Osteocyte (in vitro differentiated cells): Measurements from ENCODE around the gene SARM1. TPM values are rescaled to one million over a fixed set of nuclear protein-coding genes. Genes with fewer than 3 reads are reported as not detected.

Experiments
- DNase-seq: peaks from one replicate; pipeline ENCODE4 v3.0.0; 2021; ENCODE audit warnings: mixed read lengths; ENCODE audit not compliant: unreplicated experiment; ENCODE audit errors: extremely low spot score
- H3K27ac Mint-ChIP-seq: one replicate; pipeline ENCODE4 v1.8.0; 2021; ENCODE audit warnings: mild to moderate bottlenecking, mixed read lengths; ENCODE audit not compliant: unreplicated experiment
- H3K27me3 Mint-ChIP-seq: one replicate; pipeline ENCODE4 v1.8.0; 2021; ENCODE audit warnings: mixed read lengths; ENCODE audit not compliant: unreplicated experiment
- H3K36me3 Mint-ChIP-seq: one replicate; pipeline ENCODE4 v1.8.0; 2021; ENCODE audit warnings: mixed read lengths; ENCODE audit not compliant: unreplicated experiment
- H3K4me1 Mint-ChIP-seq: one replicate; pipeline ENCODE4 v1.8.0; 2021; ENCODE audit warnings: mixed read lengths; ENCODE audit not compliant: unreplicated experiment
- H3K4me3 Mint-ChIP-seq: one replicate; pipeline ENCODE4 v1.8.0; 2021; ENCODE audit warnings: mild to moderate bottlenecking, moderate library complexity, mixed read lengths; ENCODE audit not compliant: unreplicated experiment
- H3K9me3 Mint-ChIP-seq: one replicate; pipeline ENCODE4 v1.8.0; 2021; ENCODE audit warnings: mixed read lengths; ENCODE audit not compliant: unreplicated experiment
- total RNA-seq: library from RNA; stranded (reverse); gene quantifications from 2 replicates; pipeline ENCODE4 v1.2.1, GENCODE V29; 2021
- TF ChIP-seq, protein P1 (sequence below): fragments of 200-600 bp; sonication (generic); IDR thresholded peaks from 2 replicates; pipeline ENCODE4 v1.5.0; 2021; ENCODE audit warnings: antibody characterized with exemption, mild to moderate bottlenecking, moderate library complexity

The SARM1 gene
- total RNA-seq, 1 donor from 2014 or later, result 27.8 TPM

DNA sequence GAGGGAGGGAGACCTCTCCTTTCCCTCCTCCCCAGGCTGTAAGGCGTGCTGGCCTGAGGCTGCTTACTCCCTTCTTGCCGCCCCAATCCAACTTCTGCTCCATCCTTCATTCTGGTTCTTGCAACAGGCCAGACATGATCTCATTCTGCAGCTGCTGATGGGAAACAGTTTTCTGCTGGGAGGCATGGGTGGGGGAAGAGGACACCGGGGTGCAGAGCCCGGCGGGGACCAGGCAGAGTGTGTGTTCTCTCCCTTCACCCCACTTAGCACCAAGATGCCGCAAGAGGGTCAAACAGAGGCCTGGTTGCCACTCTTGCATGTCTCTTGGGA, 1.4 kb downstream of the SARM1 start:
- DNase-seq, result no peak
- Mint-ChIP-seq H3K36me3 (peaks cover 2% of the 10 kb centered on the region), H3K9me3 (no peaks in the 10 kb centered on the region), H3K27me3 (no peaks in the 10 kb centered on the region), H3K27ac (no peak overlapping the region), H3K4me3 (peak overlapping the region; percentile 69), H3K4me1 (peaks cover 26% of the 10 kb centered on the region)
- TF ChIP-seq, protein P1, sequence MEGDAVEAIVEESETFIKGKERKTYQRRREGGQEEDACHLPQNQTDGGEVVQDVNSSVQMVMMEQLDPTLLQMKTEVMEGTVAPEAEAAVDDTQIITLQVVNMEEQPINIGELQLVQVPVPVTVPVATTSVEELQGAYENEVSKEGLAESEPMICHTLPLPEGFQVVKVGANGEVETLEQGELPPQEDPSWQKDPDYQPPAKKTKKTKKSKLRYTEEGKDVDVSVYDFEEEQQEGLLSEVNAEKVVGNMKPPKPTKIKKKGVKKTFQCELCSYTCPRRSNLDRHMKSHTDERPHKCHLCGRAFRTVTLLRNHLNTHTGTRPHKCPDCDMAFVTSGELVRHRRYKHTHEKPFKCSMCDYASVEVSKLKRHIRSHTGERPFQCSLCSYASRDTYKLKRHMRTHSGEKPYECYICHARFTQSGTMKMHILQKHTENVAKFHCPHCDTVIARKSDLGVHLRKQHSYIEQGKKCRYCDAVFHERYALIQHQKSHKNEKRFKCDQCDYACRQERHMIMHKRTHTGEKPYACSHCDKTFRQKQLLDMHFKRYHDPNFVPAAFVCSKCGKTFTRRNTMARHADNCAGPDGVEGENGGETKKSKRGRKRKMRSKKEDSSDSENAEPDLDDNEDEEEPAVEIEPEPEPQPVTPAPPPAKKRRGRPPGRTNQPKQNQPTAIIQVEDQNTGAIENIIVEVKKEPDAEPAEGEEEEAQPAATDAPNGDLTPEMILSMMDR, result no peak

DNA sequence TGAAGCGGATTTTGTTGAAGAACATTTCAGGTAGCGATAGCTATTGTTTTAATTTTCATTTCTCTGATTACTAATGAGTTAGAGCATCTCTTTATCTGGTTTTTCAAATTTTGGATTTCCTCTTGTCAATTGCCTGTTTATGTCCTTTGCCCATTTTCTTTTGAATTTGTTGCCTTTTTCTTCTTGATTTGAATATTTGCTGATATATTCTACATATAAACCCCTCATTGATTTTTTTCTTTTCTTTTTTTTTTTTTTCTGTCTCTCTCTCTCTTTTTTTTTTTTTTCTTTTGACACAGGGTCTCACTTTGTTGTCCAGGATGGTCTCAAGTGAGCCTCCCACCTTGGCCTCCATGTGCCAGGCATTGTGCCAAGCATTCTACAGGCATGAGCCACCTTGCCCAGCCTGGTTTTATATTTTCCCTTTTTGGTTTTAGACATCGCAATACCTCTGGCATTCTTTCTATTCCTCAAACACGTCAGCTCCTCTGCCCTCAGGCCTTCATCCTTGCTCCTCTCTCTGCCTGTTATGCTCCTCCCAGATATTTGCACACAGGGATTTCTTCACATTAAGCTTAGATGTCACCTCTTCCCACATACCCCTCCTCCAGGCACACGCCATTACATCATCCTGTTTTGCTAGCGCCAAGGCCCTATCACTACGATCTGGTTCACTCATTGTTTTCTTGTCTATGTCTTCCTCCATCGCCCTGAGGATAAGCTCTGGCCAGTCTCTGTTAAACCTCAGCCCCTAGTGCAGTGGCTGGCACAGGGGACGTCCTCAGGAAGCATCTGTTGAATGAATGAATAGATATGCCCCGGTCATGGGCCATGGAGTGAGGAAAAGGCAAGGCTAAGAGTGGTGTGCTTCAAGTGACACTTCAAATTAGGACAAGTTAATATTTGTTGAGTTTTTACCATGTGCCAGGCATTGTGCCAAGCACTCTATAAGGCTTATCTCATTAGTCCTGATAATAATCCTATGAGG, 8.6 kb downstream of the SARM1 start:
- Mint-ChIP-seq H3K4me3 (no peak overlapping the region), H3K4me1 (peaks cover 4% of the 10 kb centered on the region), H3K27me3 (no peaks in the 10 kb centered on the region), H3K27ac (no peak overlapping the region), H3K9me3 (no peaks in the 10 kb centered on the region), H3K36me3 (peaks cover 19% of the 10 kb centered on the region)
- no peak for DNase-seq
- TF ChIP-seq, protein P1, result no peak

DNA sequence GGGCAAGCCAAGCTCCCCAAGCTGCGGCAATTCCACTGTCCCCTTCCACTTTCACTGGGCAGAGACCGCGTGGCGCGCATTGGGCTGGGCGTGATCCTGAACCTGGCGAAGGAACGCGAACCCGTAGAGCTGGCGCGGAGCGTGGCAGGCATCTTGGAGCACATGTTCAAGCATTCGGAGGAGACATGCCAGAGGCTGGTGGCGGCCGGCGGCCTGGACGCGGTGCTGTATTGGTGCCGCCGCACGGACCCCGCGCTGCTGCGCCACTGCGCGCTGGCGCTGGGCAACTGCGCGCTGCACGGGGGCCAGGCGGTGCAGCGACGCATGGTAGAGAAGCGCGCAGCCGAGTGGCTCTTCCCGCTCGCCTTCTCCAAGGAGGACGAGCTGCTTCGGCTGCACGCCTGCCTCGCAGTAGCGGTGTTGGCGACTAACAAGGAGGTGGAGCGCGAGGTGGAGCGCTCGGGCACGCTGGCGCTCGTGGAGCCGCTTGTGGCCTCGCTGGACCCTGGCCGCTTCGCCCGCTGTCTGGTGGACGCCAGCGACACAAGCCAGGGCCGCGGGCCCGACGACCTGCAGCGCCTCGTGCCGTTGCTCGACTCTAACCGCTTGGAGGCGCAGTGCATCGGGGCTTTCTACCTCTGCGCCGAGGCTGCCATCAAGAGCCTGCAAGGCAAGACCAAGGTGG, 9.8 kb downstream of the SARM1 start:
- TF ChIP-seq, protein P1, result no peak
- Mint-ChIP-seq H3K9me3 (no peaks in the 10 kb centered on the region), H3K4me1 (peaks cover 4% of the 10 kb centered on the region), H3K36me3 (peaks cover 19% of the 10 kb centered on the region), H3K27me3 (no peaks in the 10 kb centered on the region), H3K4me3 (no peak overlapping the region), H3K27ac (no peak overlapping the region)
- no peak for DNase-seq

DNA sequence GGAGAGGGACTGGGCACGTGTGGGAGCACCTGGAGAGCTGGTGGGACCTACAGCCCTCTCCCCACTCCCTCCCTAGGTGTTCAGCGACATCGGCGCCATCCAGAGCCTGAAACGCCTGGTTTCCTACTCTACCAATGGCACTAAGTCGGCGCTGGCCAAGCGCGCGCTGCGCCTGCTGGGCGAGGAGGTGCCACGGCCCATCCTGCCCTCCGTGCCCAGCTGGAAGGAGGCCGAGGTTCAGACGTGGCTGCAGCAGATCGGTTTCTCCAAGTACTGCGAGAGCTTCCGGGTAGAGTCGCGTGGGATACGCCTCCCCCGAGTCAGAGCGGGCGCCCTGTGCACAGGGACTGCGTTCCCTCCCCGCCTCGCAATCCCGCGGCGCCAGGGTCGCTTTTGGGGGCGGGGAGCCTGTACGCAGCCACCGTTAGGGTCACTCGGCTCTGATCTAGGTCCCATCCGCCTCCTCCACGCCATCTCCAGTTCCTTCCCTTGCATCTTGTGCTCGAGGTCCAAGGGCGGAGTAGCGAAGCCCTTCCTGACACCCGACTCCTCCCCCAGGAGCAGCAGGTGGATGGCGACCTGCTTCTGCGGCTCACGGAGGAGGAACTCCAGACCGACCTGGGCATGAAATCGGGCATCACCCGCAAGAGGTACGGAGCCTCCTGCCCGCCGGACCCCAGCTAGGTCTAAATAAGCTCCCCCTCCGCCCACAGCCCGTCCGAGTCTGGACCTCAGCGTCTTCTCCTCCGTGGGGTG, 13.0 kb downstream of the SARM1 start:
- no peak for DNase-seq
- TF ChIP-seq, protein P1, result no peak
- Mint-ChIP-seq H3K36me3 (peaks cover 26% of the 10 kb centered on the region), H3K4me3 (peak overlapping the region; percentile 35), H3K27ac (no peak overlapping the region), H3K27me3 (no peaks in the 10 kb centered on the region), H3K9me3 (no peaks in the 10 kb centered on the region), H3K4me1 (peaks cover 4% of the 10 kb centered on the region)
